Right hindlimb (tissue), 1 donor: Measurements from ENCODE around the gene POU2AF1.
A peak's percentile ranks its signal among the peaks of the same experiment; 100 is the strongest.
"Not testable (repeated sequence)": the region's sequence is repeated elsewhere in the genome, so short reads cannot be mapped to it uniquely, and the experiment has no call there.

Experiments
- DNase-seq: peaks from one replicate; pipeline ENCODE4 v3.0.0-alpha.2; 2018

POU2AF1 gene

GRCh38 chr11:111342329-111342728 lies 36.7 kb downstream of the POU2AF1 start:
- no peak for DNase-seq

GRCh38 chr11:111339758-111340388 lies 39.2 kb downstream of the POU2AF1 start:
- DNase-seq = no peak

GRCh38 chr11:111336582-111337256 lies 42.4 kb downstream of the POU2AF1 start:
- DNase-seq = no peak

- no peak for DNase-seq
Measured at GRCh38 chr11:111336062-111336461, 43.0 kb downstream of the POU2AF1 start.

GRCh38 chr11:111335549-111335948 lies 43.5 kb downstream of the POU2AF1 start:
- DNase-seq = no peak

GRCh38 chr11:111334532-111335502 lies 44.3 kb downstream of the POU2AF1 start:
- no peak for DNase-seq

GRCh38 chr11:111331711-111332479 lies 47.2 kb downstream of the POU2AF1 start:
- DNase-seq = no peak

GRCh38 chr11:111330234-111330893 lies 48.7 kb downstream of the POU2AF1 start:
- no peak for DNase-seq

- no peak for DNase-seq
Measured at GRCh38 chr11:111329306-111330204, 49.5 kb downstream of the POU2AF1 start.

GRCh38 chr11:111327908-111328624 lies 51.0 kb downstream of the POU2AF1 start:
- DNase-seq = no peak

- DNase-seq = no peak
Measured at GRCh38 chr11:111326824-111327223, 52.3 kb downstream of the POU2AF1 start.

GRCh38 chr11:111325259-111325658 lies 53.8 kb downstream of the POU2AF1 start:
- DNase-seq = no peak

- DNase-seq = peak; percentile 57
Measured at GRCh38 chr11:111324277-111324720, 54.8 kb downstream of the POU2AF1 start.

GRCh38 chr11:111322534-111322933 lies 56.5 kb downstream of the POU2AF1 start:
- DNase-seq = no peak

- no peak for DNase-seq
Measured at GRCh38 chr11:111320728-111321568, 58.1 kb downstream of the POU2AF1 start.

- DNase-seq = not testable (repeated sequence)
Measured at GRCh38 chr11:111320199-111320598, 58.9 kb downstream of the POU2AF1 start.

- no peak for DNase-seq
Measured at GRCh38 chr11:111319296-111319695, 59.8 kb downstream of the POU2AF1 start.

GRCh38 chr11:111312076-111312475 lies 67.0 kb downstream of the POU2AF1 start:
- no peak for DNase-seq

- no peak for DNase-seq
Measured at GRCh38 chr11:111310723-111311122, 68.4 kb downstream of the POU2AF1 start.
